GM12892 (cell line): ENCODE measurements around the gene DENND5A.
"Not testable (repeated sequence)": the region's sequence is repeated elsewhere in the genome, so short reads cannot be mapped to it uniquely, and the experiment has no call there.

Source experiments
- DNase-seq: peaks from one replicate; pipeline ENCODE4 v3.0.0; 2011; ENCODE audit not compliant: insufficient read length
- FAIRE-seq: peaks from 2 replicates; lab custom pipeline; 2011; peaks lifted over from hg19 to GRCh38; lab: Jason Lieb, UNC
- POLR2A ChIP-seq: IDR thresholded peaks from 2 replicates; pipeline ENCODE4 v1.6.1; 2011; ENCODE audit warnings: low read depth, low read length, control low read depth
- POLR2AphosphoS5 ChIP-seq: IDR thresholded peaks from 2 replicates; pipeline ENCODE4 v1.6.1; 2011; ENCODE audit warnings: low read depth, low read length, control low read depth
- TAF1 ChIP-seq: IDR thresholded peaks from 2 replicates; pipeline ENCODE4 v1.6.1; 2011; ENCODE audit warnings: low read depth, mild to moderate bottlenecking, control low read depth, low read length, borderline replicate concordance

The DENND5A gene

DNA sequence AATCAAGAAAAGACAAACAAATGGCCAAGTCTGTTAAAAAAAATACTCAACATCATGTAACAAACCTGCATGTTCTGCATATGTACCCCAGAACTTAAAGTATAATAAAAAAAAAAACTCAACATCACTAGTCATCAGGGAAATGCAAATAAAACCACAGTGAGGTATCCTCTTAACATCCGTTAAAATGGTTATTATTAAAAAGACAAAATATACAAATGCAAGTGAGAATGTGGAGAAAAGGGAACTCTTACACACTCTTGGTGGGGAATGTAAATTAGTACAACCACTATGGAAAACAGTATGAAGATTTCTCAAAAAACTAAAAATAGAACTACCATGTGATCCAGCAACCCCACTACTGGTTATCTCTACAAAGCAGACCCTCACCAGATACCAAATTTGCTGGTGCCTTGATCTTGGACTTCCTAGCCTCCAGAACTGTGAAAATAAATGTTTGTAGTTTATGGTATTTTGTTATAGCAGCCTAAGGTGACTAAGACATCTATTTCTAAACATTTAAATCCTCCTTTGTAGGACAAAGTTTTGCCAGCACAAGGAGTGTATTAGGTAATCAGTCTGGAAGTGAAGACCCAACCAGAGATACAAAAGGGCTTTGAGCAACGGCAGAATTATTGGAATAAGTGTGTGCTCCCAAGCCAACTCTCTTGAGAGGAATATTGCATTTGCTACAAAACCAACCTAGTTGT lies 141.4 kb downstream of the DENND5A start:
- DNase-seq (no peak), FAIRE-seq (no peak)
- no peak for TF ChIP-seq TAF1
- TF ChIP-seq POLR2A, result no peak
- TF ChIP-seq POLR2AphosphoS5, result no peak

DNA sequence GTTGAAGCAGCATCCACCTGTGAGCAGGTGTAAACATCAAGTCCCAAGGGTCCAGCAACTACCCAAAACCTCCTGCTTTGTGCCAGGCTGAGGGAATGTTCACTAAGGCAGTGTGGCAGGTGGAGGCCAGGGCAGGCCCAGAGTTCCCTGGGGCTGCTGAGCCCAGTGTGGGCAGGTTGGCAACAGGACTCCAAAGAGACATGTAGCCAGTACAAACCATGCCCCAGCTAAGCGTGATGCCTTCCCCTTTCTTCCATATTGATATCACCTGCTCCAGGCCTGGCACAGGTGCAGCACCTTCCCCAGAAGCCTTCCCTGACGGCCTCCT lies 143.7 kb downstream of the DENND5A start:
- no peak for FAIRE-seq
- TF ChIP-seq POLR2A (no peak), POLR2AphosphoS5 (no peak), TAF1 (no peak)
- no peak for DNase-seq

- FAIRE-seq, result no peak
- TF ChIP-seq TAF1, result no peak
- TF ChIP-seq POLR2AphosphoS5, result no peak
- TF ChIP-seq POLR2A, result no peak
- no peak for DNase-seq
Measured at GRCh38 chr11:9120664-9121468, 144.3 kb downstream of the DENND5A start.

- no peak for DNase-seq
- no peak for TF ChIP-seq POLR2AphosphoS5
- TF ChIP-seq POLR2A, result no peak
- TF ChIP-seq TAF1, result no peak
- FAIRE-seq, result no peak
Measured at GRCh38 chr11:9118277-9118676, 146.9 kb downstream of the DENND5A start.

DNA sequence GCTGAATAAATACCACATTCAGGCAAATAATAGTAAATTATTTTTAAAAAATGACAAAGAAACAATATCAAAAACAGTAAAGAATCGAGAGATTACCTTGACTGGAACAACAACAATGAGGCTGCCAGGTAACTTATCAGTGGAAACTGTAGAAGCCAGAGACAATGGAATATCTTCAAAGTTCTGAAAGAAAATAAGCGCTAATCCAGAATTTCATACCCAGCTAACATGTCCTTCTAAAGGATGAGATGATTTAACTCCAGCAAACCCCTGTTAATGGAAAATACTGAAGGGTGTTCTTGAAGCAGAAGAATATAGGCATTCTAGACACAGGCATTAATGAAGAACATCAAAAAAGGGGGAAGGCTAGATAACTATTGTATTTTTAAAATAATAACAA lies 153.1 kb downstream of the DENND5A start:
- no peak for FAIRE-seq
- DNase-seq, result no peak
- TF ChIP-seq TAF1 (no peak), POLR2A (no peak), POLR2AphosphoS5 (no peak)

- TF ChIP-seq POLR2A (no peak), POLR2AphosphoS5 (no peak), TAF1 (no peak)
- peak; percentile 21 for FAIRE-seq
- no peak for DNase-seq
Measured at GRCh38 chr11:9109858-9110731, 155.1 kb downstream of the DENND5A start.

GRCh38 chr11:9104580-9104979 lies 160.6 kb downstream of the DENND5A start:
- FAIRE-seq (no peak), DNase-seq (no peak)
- TF ChIP-seq POLR2A (no peak), POLR2AphosphoS5 (no peak)

DNA sequence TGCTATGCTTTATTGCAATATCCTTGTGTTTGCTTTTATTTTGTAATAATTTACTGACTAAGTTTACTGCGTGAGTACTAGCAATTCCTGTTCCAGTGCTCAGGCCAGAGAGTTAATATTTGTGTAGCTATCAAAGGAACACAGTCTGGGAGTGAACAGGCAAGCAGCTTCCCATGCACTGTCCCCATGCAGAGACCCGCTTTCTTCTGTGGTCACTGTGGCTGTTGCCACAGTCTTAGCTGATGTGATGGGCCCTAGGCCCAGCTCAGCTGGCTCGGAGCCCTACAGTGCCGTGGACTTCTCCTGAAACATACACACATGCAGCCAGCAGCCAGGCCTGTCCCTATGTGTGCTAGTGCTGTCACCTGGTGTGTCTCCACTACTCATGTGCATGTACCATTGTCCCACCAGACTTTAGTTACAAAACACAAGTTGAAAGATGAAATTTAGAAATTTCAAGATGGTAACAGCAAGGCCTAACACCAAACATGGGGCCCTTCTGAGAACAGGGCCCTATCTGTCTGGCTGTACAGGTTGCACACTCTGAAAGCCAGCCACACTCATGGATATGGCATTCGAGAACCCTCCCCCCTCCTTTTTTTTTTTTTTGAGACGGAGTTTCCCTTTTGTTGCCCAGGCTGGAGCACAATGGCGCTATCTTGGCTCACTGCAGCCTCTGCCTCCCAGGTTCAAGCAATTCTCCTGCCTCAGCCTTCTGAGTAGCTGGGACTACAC lies 161.4 kb downstream of the DENND5A start:
- TF ChIP-seq POLR2A, result no peak
- no peak for TF ChIP-seq TAF1
- TF ChIP-seq POLR2AphosphoS5, result no peak
- FAIRE-seq, result no peak
- no peak for DNase-seq

DNA sequence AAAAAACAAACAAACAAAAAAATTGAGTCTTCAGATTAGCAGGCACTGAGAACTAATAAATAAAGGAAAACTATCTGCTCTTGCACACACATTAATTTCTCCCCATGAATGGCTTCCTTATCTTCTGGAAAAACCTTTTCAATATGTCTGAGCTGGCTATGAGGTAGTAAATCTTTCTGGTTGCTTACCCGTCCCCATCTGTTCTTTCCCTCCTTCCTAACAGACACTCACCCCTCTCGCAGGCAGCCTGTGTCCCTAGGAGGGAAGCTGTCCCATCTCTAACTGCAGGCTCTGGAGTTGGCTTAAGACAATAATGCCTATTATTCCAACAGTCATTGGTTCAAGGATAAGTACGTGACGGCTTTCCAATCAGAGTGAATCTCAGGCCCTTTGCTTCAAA lies 165.5 kb downstream of the DENND5A start:
- TF ChIP-seq POLR2AphosphoS5 (no peak), TAF1 (no peak), POLR2A (no peak)
- DNase-seq (no peak), FAIRE-seq (no peak)

GRCh38 chr11:9098455-9098854 lies 166.7 kb downstream of the DENND5A start:
- not testable (repeated sequence) for FAIRE-seq, DNase-seq

GRCh38 chr11:9097186-9097943 lies 167.8 kb downstream of the DENND5A start:
- DNase-seq, FAIRE-seq: not testable (repeated sequence)

- TF ChIP-seq POLR2A (no peak), TAF1 (no peak), POLR2AphosphoS5 (no peak)
- FAIRE-seq (no peak), DNase-seq (no peak)
Measured at GRCh38 chr11:9096427-9096826, 168.7 kb downstream of the DENND5A start.
